ENCODE results near the gene TIMM22. TPM values are rescaled to one million over a fixed set of nuclear protein-coding genes. Genes with fewer than 3 reads are reported as not detected.
A peak's percentile ranks its signal among the peaks of the same experiment; 100 is the strongest.
"Not testable (repeated sequence)": the region's sequence is repeated elsewhere in the genome, so short reads cannot be mapped to it uniquely, and the experiment has no call there.

TIMM22 gene
- 8.7 and 15.8 TPM in 2 replicates for total RNA-seq (ENCODE audit: low replicate concordance)

DNA sequence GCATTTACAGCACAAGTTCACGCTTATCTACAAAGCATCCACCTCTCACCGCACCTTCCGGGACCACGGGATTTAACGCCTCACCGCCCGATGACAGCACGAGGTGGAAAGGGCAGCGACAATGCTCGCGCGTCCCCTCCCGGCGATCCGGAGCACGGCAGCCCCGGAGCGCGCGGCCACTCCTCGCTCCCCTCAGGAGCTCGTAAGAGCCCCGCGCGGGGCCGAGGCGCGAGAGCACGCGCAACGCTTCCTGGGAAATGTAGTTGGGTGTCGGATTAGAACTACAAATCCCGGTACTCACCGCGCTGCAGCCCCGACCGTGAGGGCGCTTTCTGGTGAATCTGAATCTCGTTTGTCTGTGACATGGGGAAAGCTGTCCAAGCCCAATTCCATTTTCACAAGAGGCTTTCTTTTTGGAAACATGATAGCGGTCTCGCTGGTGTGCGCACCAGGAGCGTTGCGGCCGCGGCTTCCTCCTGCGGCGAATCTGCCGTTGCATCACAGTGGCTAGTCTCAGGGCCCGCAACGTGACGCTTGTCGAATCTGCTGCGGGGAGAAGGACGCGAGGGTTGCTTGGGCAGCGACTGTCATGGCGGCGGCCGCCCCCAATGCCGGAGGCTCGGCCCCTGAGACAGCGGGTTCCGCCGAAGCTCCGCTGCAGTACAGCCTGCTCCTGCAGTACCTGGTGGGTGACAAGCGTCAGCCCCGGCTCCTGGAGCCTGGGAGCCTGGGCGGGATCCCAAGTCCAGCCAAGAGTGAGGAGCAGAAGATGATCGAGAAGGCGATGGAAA is at the start of gene TIMM22:
Gene TIMM22, plus strand, starts transcription at position 576 of the 791 bp plus-strand sequence. Its CDS starts 14 bp downstream, at position 590.
- peak; percentile 98 for DNase-seq (ENCODE audit: low read depth)
- H3K4me3 ChIP-seq (ENCODE audit: low read depth, low read length): peak within 1 kb of the TSS; percentile 99
- TF ChIP-seq, protein P1, sequence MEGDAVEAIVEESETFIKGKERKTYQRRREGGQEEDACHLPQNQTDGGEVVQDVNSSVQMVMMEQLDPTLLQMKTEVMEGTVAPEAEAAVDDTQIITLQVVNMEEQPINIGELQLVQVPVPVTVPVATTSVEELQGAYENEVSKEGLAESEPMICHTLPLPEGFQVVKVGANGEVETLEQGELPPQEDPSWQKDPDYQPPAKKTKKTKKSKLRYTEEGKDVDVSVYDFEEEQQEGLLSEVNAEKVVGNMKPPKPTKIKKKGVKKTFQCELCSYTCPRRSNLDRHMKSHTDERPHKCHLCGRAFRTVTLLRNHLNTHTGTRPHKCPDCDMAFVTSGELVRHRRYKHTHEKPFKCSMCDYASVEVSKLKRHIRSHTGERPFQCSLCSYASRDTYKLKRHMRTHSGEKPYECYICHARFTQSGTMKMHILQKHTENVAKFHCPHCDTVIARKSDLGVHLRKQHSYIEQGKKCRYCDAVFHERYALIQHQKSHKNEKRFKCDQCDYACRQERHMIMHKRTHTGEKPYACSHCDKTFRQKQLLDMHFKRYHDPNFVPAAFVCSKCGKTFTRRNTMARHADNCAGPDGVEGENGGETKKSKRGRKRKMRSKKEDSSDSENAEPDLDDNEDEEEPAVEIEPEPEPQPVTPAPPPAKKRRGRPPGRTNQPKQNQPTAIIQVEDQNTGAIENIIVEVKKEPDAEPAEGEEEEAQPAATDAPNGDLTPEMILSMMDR (IDR thresholded peaks at IDR 0.05; ENCODE audit: insufficient read depth, low read length): peak; percentile 80

DNA sequence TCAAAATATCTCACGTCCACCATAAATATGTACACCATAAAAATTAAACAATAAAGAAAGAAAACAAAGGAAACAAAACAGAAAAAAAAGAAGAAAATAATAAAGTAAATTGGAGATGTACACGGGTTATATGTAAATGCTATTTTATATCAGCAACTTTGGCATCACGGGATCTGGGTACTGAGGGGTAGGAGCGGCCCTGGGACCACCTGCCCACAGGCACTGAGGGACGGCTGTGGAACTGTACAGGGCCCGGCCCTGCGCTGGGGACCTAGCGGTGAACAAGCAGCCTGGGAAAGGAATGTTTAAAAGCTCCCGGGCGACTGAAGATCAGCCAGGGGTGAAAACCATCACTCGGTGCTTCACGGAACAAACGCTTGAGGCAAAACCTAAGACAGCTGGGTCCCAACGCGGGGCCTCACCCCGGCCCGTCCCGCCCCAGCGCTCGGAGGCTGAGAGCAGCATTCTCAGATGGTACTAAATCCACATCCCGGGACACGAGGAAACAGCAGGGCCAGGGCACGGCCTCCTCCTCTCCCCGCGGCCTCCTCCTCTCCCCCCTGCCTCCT is 48.6 kb upstream of the TIMM22 start:
- H3K4me3 ChIP-seq (ENCODE audit: low read depth, low read length): no peak overlapping the region
- TF ChIP-seq, protein P1 (IDR thresholded peaks at IDR 0.05; ENCODE audit: insufficient read depth, low read length): no peak
- DNase-seq (ENCODE audit: low read depth): no peak

DNA sequence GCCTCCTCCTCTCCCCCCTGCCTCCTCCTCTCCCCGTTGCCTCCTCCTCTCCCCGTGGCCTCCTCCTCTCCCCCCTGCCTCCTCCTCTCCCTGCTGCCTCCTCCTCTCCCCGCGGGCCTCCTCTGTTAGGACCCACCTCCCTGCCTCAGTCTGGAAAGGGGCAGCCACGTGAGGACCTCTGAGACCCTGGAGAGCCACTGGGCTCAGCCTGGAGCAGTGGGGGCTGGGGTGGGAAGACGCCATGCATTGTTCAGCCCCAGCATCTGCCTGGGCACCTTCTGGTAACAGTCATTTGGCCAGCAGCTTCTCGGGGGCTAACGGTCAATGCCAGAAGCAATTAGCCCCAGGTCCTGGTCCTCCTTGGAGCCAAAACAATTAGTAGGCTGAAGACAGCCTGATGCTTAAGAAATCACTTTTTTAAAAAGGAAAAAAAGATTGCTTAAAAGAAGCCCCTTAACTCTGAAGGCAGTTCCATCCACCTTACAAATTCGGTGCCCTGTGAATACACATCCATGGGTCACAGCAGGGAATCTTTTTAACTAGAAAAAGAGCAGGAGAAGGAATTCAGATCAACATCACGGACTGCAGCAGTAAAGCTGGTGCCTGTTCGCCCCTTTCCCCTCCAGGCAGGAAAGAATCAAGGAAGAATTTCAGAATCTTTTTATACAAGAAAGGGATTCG is 47.2 kb upstream of the TIMM22 start:
- no peak for DNase-seq (ENCODE audit: low read depth)
- TF ChIP-seq, protein P1 (IDR thresholded peaks at IDR 0.05; ENCODE audit: insufficient read depth, low read length): no peak
- H3K4me3 ChIP-seq (ENCODE audit: low read depth, low read length): no peak overlapping the region

GRCh38 chr17:951325-952132 is 45.4 kb upstream of the TIMM22 start:
- H3K4me3 ChIP-seq (ENCODE audit: low read depth, low read length): no peak overlapping the region
- DNase-seq (ENCODE audit: low read depth): peak; percentile 74
- TF ChIP-seq, protein P1 (IDR thresholded peaks at IDR 0.05; ENCODE audit: insufficient read depth, low read length): no peak

- DNase-seq (ENCODE audit: low read depth); H3K4me3 ChIP-seq (ENCODE audit: low read depth, low read length): not testable (repeated sequence)
Measured at GRCh38 chr17:952592-952991, 44.3 kb upstream of the TIMM22 start.

GRCh38 chr17:953767-954166 is 43.2 kb upstream of the TIMM22 start:
- no peak for DNase-seq (ENCODE audit: low read depth)
- TF ChIP-seq, protein P1 (IDR thresholded peaks at IDR 0.05; ENCODE audit: insufficient read depth, low read length): no peak
- no peak overlapping the region for H3K4me3 ChIP-seq (ENCODE audit: low read depth, low read length)
